ENCODE results near the gene CLEC6A. TPM values are rescaled to one million over a fixed set of nuclear protein-coding genes. Genes with fewer than 3 reads are reported as not detected.

Gene CLEC6A
- total RNA-seq, 1 donor from 2014 or later: not detected

Other genes starting within 250 kb of the CLEC6A start
- not detected in 2 replicates for gene FAM90A1, start 228.3 kb upstream of the CLEC6A start, total RNA-seq
- not detected in 2 replicates for gene CLEC4D, start 57.5 kb downstream of the CLEC6A start, total RNA-seq
- gene CLEC4E, start 84.9 kb downstream of the CLEC6A start, total RNA-seq: 0.71 TPM in 1 of 2 replicates, not detected in the other
- gene AICDA, start 156.9 kb downstream of the CLEC6A start, total RNA-seq: 3.6 and 7.7 TPM in 2 replicates
- 0.35 TPM in 1 of 2 replicates, not detected in the other for gene MFAP5, start 206.9 kb downstream of the CLEC6A start, total RNA-seq
- 31.0 and 31.9 TPM in 2 replicates for gene RIMKLB, start 242.0 kb downstream of the CLEC6A start, total RNA-seq

All from activated B cell treated with CpG ODN at 0.5 μM for 24 hours (primary cell).